ENCODE measurements around the gene BCAS1.

Gene BCAS1

GRCh38 chr20:53925651-53926401 lies 144.6 kb downstream of the BCAS1 start:
- DNase-seq (ENCODE audit: low read depth), result no peak

GRCh38 chr20:53923566-53924369 lies 146.6 kb downstream of the BCAS1 start:
- no peak for DNase-seq (ENCODE audit: low read depth)

GRCh38 chr20:53922901-53923314 lies 147.5 kb downstream of the BCAS1 start:
- no peak for DNase-seq (ENCODE audit: low read depth)

DNA sequence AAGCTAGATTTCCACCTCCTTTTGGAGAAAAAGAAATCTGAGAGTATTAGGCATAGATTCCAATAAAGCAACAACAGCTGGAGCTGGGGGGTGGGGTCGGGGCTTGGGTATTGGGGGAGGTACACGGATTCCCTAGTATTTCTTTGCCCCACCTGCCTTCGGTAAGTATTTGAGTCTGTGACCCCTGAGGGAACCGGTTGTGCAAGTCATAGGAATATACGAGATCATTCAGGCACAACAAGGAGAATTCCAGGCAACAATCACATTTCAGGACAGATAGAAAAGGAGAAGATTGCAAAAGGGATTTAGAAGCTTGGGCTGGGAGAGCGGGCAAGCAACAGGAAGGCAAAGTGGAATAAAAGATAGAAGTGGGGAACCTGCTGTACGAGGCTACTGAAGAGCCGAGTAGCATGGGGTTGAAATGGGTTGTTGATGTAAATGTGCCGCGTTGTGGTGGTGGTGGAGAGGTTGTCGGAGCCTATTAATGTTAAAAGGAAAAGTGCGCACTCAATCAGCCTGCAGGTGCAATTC lies 148.9 kb downstream of the BCAS1 start:
- no peak for DNase-seq (ENCODE audit: low read depth)

DNA sequence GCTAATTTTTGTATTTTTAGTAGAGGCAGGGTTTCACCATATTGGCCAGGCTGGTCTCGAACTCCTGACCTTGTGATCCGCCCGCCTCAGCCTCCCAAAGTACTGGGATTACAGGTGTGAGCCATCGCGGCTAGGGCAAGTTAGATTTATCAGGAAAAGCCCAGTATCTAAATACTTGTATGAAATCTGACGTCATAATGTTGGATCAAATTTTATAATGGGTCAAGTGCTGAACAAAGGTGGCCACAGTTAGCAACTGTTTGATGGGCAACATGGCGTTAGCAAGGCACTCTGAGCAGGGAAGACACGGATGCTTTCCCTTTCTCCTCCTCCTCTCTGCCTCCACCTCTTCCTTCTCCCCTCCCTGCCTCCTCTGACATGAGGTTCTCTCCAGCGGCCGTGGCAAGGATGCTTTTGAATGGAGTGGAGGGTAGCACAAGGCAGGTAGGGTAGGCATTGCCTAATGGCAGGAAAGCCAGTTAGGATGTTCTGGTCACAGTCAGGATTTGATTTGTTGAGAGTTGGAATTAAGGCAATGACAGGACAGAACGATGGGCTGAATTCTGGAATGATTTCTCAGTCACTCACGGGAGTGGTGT lies 149.6 kb downstream of the BCAS1 start:
- no peak for DNase-seq (ENCODE audit: low read depth)

DNA sequence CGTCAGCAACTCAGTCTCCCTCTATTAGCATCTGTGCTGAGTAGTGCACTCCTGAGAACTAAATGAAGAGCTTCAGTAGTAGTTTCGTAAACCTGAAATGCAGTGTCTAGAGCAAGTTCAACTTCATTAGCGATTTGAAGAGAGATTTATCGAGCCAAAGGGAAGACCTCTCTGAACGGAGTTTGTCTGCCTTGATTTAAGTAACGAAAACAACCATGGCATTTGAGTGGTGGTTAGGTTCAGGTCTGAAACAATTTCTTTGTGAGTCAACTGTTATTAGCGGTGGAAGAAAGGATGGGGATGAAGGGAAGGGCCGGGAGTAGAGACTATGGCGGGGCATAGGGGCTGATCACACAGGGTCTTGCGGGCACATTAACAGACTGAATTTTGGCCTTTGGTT lies 150.5 kb downstream of the BCAS1 start:
- DNase-seq (ENCODE audit: low read depth), result no peak

GRCh38 chr20:53918949-53919361 lies 151.4 kb downstream of the BCAS1 start:
- DNase-seq (ENCODE audit: low read depth), result no peak

DNA sequence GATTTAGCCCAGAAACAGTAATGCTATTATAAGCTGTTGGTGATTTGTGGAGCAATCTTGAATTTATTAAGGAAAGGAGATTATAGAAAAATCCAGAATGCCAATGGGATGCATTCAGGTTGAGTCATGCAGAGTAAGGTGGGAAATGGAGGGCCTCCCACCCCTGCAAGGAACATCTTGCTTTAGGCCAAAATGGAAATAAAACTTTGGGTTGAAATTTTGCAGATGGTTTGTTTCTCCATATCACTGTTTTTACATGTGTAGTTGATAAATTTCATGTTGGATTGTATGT lies 152.4 kb downstream of the BCAS1 start:
- DNase-seq (ENCODE audit: low read depth), result no peak

GRCh38 chr20:53917145-53918019 lies 153.0 kb downstream of the BCAS1 start:
- DNase-seq (ENCODE audit: low read depth), result no peak

GRCh38 chr20:53916173-53916512 lies 154.3 kb downstream of the BCAS1 start:
- no peak for DNase-seq (ENCODE audit: low read depth)

DNA sequence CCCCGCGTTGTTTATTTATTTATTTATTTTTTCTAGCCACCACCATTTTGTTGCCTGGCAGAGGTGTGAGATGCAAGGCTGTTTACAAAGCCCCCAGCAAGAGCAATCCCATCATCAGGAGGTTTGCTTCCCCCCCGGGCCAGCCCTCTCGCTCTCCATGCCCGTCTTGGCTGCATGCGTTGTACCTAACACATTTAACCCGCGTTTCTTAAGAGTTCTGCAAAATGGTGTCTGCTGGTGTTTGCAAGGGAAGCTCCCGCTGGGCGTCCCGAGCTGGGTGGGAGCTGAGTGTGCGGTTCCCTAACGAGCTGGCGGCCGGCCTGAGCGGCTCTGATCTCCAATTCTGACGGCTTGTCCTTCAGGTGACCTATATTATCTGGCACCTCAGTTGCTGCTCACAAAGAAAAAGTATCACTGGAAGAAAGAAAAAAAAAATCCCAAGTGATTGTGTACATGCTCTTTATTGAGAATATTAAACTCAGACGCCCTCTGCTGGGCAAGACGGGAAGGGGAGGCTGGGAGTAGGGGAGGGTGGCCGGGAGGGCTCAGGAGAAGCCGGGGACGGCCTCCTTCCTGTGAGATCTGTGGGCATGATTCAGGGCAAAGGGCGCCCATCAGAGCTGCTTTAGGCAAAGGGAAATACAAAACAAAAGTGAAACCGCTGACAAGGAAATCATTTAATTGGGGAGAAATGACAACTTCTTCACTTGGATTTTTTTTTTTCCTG lies 154.8 kb downstream of the BCAS1 start:
- DNase-seq (ENCODE audit: low read depth), result peak; percentile 90

- no peak for DNase-seq (ENCODE audit: low read depth)
Observed at GRCh38 chr20:53914781-53915445, 155.5 kb downstream of the BCAS1 start.

DNA sequence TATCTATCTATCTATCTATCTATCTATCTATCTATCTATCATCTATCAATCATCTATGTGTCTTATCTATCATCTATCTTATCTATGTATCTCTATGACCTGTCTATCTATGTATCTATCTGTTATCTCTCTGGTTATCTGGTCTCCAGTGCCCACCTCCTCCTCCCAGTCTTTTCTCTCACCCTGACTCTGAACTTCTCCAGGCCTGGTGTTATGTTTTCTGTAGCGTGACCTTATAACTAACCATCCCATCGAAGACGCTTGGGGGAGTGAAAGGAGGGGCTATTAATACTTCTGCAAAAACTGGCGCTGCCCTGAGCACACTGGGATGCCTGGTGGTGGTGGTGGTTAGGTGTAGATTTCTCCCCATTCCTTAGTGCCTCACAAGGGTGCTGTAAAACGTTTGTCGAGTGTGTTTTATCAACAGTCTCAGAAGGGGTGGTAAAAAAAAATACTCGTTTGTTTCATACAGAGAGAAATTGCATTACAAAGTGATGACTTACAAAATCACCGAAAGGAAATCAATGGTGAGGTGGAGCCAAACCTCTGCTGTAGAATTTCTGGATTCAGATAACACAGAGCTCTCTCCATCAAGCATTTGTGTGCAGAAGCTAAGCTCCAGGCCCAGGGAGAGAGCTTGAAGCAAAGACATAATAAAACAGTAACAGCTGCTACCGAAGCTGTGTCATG lies 156.2 kb downstream of the BCAS1 start:
- DNase-seq (ENCODE audit: low read depth), result no peak

DNA sequence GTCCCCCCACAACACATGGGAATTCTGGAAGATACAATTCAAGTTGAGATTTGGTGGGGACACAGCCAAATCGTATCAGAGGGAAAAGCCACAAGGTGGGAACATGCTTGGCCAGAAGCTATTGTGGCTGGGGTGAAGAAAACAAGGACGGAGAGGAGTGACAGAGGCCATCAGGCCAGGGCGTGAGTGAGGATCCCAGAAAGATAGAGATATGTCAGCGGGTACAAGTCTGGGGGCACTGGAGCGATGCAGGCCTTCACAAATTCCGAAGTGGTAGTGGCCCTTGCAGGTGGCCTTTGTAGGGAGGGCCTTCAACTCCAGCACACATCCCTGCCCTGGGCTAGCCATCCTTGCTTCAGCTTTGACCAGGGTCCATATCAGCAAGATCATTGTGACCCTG lies 159.1 kb downstream of the BCAS1 start:
- no peak for DNase-seq (ENCODE audit: low read depth)

- DNase-seq (ENCODE audit: low read depth), result no peak
Observed at GRCh38 chr20:53910351-53911002, 159.9 kb downstream of the BCAS1 start.

DNA sequence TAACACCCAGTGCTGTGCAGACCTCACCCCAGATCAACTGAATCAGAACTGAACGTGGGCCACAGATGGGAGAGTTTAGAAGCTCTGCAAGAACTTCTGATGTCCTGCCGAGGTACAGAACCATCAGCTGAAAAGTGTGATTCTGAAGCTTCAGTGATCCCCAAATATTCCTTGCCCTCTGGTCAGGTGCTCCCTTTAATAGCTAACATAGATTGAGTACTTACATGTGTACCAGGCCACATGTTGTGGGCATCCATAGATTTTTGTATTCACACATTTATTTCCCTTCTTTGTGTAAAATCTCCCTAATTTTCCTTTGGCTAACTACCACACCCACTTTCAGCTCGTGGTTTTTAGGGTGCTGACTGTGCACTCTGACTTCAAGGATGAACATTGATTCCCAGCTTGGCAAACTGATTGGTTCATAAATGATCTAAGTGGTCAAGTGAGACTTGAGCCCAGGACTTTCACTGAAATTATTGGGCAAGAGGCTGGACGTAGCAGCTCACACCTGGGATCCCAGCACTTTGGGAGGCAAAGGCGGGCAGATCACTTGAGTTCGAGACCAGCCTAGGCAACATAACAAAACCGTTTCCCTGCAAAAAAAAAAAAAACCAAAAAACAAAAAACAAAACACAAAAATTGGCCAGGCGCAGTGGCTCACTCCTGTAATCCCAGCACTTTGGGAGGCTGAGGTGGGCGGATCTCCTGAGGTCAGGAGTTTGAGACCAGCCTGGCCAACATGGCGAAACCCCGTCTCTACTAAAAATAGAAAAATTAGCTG lies 162.2 kb downstream of the BCAS1 start:
- DNase-seq (ENCODE audit: low read depth), result no peak

- DNase-seq (ENCODE audit: low read depth), result no peak
Observed at GRCh38 chr20:53905820-53906191, 164.6 kb downstream of the BCAS1 start.

GRCh38 chr20:53905019-53905819 lies 165.2 kb downstream of the BCAS1 start:
- DNase-seq (ENCODE audit: low read depth), result no peak
